SK-N-SH treated with all-trans-retinoic acid at 6 μM for 48 hours (cell line): ENCODE results near the gene VPS33A.

Source experiments
- ATAC-seq: fragments of 200-7000 bp; cut with Tn5 transposase; 3 replicates; pipeline ENCODE4 v1.9.1; 2020; ENCODE audit warnings: mild to moderate bottlenecking, moderate library complexity
- ARNTL ChIP-seq: fragments of 450-650 bp; formaldehyde crosslinking; IDR thresholded peaks from 2 replicates; pipeline ENCODE4 v1.5.0; 2020; ENCODE audit warnings: low read depth, mild to moderate bottlenecking, moderate library complexity, borderline replicate concordance
- BACH2 ChIP-seq: fragments of 250-450 bp; sonication (Bioruptor Pico); IDR thresholded peaks from 2 replicates; pipeline ENCODE4 v1.9.0; 2021; ENCODE audit warnings: mild to moderate bottlenecking, borderline replicate concordance
- CREB5 ChIP-seq: fragments of 250-450 bp; sonication (Bioruptor Pico); IDR thresholded peaks from 2 replicates; pipeline ENCODE4 v1.5.1; 2020; ENCODE audit warnings: low read depth, mild to moderate bottlenecking, moderate library complexity
- CSDC2 ChIP-seq: fragments of 250-450 bp; sonication (Bioruptor Pico); IDR thresholded peaks from 2 replicates; pipeline ENCODE4 v1.5.0; 2020; ENCODE audit warnings: mild to moderate bottlenecking, moderate library complexity
- CSRNP3 ChIP-seq: fragments of 250-450 bp; sonication (Bioruptor Pico); IDR thresholded peaks from 2 replicates; pipeline ENCODE4 v1.5.1; 2021; ENCODE audit warnings: mild to moderate bottlenecking, moderate library complexity
- GLIS3 ChIP-seq: fragments of 250-450 bp; sonication (Bioruptor Pico); IDR thresholded peaks from 2 replicates; pipeline ENCODE4 v1.5.0; 2020; ENCODE audit warnings: mild to moderate bottlenecking, moderate library complexity
- ISL1 ChIP-seq: fragments of 250-450 bp; sonication (Bioruptor Pico); IDR thresholded peaks from 2 replicates; pipeline ENCODE4 v2.1.2; 2022; ENCODE audit warnings: mild to moderate bottlenecking, moderate library complexity
- OSR1 ChIP-seq: fragments of 250-450 bp; sonication (Bioruptor Pico); IDR thresholded peaks from 2 replicates; pipeline ENCODE4 v1.8.0; 2022; ENCODE audit warnings: moderate library complexity, mild to moderate bottlenecking, inconsistent platforms
- PATZ1 ChIP-seq: fragments of 250-450 bp; sonication (Bioruptor Pico); IDR thresholded peaks from 2 replicates; pipeline ENCODE4 v1.8.0; 2020; ENCODE audit warnings: mild to moderate bottlenecking, moderate library complexity, borderline replicate concordance
- POU6F1 ChIP-seq: fragments of 250-450 bp; sonication (Bioruptor Pico); IDR thresholded peaks from 2 replicates; pipeline ENCODE4 v1.8.0; 2021; ENCODE audit warnings: low read depth, mild to moderate bottlenecking, moderate library complexity, borderline replicate concordance
- PPARA ChIP-seq: fragments of 250-450 bp; sonication (Bioruptor Pico); IDR thresholded peaks from 2 replicates; pipeline ENCODE4 v1.5.0; 2020; ENCODE audit warnings: mild to moderate bottlenecking, borderline replicate concordance
- RARB ChIP-seq: fragments of 250-450 bp; sonication (Bioruptor Pico); IDR thresholded peaks from 2 replicates; pipeline ENCODE4 v1.8.0; 2021; ENCODE audit warnings: mild to moderate bottlenecking, moderate library complexity
- SNAI2 ChIP-seq: fragments of 250-450 bp; sonication (Bioruptor Pico); IDR thresholded peaks from 2 replicates; pipeline ENCODE4 v1.5.0; 2020; ENCODE audit warnings: mild to moderate bottlenecking, moderate library complexity
- TCF4 ChIP-seq: fragments of 250-450 bp; sonication (Bioruptor Pico); IDR thresholded peaks from 2 replicates; pipeline ENCODE4 v1.8.0; 2021; ENCODE audit warnings: mild to moderate bottlenecking, moderate library complexity, borderline replicate concordance
- TOX ChIP-seq: fragments of 250-450 bp; sonication (Bioruptor Pico); IDR thresholded peaks from 2 replicates; pipeline ENCODE4 v1.8.0; 2021; ENCODE audit warnings: mild to moderate bottlenecking, moderate library complexity, borderline replicate concordance
- ZFP3 ChIP-seq: fragments of 250-450 bp; sonication (Bioruptor Pico); IDR thresholded peaks from 2 replicates; pipeline ENCODE4 v1.5.0; 2020; ENCODE audit warnings: mild to moderate bottlenecking, moderate library complexity
- ZFP30 ChIP-seq: fragments of 450-650 bp; formaldehyde crosslinking; IDR thresholded peaks from 2 replicates; pipeline ENCODE4 v1.5.0; 2022; ENCODE audit warnings: mild to moderate bottlenecking, moderate library complexity
- ZNF565 ChIP-seq: fragments of 450-650 bp; formaldehyde crosslinking; conservative IDR thresholded peaks from 2 replicates; pipeline ENCODE4 v1.5.0; 2020; ENCODE audit warnings: low read depth, mild to moderate bottlenecking, moderate library complexity
- ZNF70 ChIP-seq: fragments of 450-650 bp; formaldehyde crosslinking; IDR thresholded peaks from 2 replicates; pipeline ENCODE4 v1.5.0; 2020; ENCODE audit warnings: mild to moderate bottlenecking, moderate library complexity
- ZNF8 ChIP-seq: fragments of 450-650 bp; formaldehyde crosslinking; IDR thresholded peaks from 2 replicates; pipeline ENCODE4 v1.5.0; 2020; ENCODE audit warnings: mild to moderate bottlenecking, moderate library complexity

VPS33A gene

GRCh38 chr12:122311696-122312095 lies 45.4 kb upstream of the VPS33A start:
- TF ChIP-seq ISL1 (no peak), OSR1 (CRISPR knock-in tag) (no peak), ZNF565 (CRISPR knock-in tag) (no peak), PATZ1 (CRISPR knock-in tag) (no peak), ZFP30 (CRISPR knock-in tag) (no peak), CREB5 (CRISPR knock-in tag) (no peak), TCF4 (CRISPR knock-in tag) (no peak), SNAI2 (CRISPR knock-in tag) (no peak), ZNF8 (CRISPR knock-in tag) (no peak), POU6F1 (CRISPR knock-in tag) (no peak)
- no peak for ATAC-seq

- no peak for TF ChIP-seq ZNF70 (CRISPR knock-in tag)
- TF ChIP-seq BACH2 (CRISPR knock-in tag) = no peak
- TF ChIP-seq GLIS3 (CRISPR knock-in tag) = no peak
- TF ChIP-seq TCF4 (CRISPR knock-in tag) = no peak
- no peak for TF ChIP-seq CREB5 (CRISPR knock-in tag)
- no peak for TF ChIP-seq ISL1
- no peak for TF ChIP-seq ZFP3 (CRISPR knock-in tag)
- TF ChIP-seq PPARA (CRISPR knock-in tag) = no peak
- TF ChIP-seq POU6F1 (CRISPR knock-in tag) = no peak
- no peak for TF ChIP-seq CSDC2
- TF ChIP-seq ARNTL (CRISPR knock-in tag) = no peak
- no peak for TF ChIP-seq ZNF565 (CRISPR knock-in tag)
- TF ChIP-seq TOX (CRISPR knock-in tag) = no peak
- TF ChIP-seq RARB (CRISPR knock-in tag) = no peak
- no peak for TF ChIP-seq CSRNP3
- no peak for TF ChIP-seq ZNF8 (CRISPR knock-in tag)
- no peak for TF ChIP-seq SNAI2 (CRISPR knock-in tag)
- no peak for TF ChIP-seq ZFP30 (CRISPR knock-in tag)
- no peak for TF ChIP-seq OSR1 (CRISPR knock-in tag)
- TF ChIP-seq, all 23 proteins: peak for 0
- no peak for ATAC-seq
These were observed 44.5 kb upstream of the VPS33A start for GRCh38 chr12:122310626-122311333.
